ENCODE data around the gene NIPSNAP3A.

The NIPSNAP3A gene

GRCh38 chr9:104779334-104779733 is 31.9 kb downstream of the NIPSNAP3A start:
- CTCF ChIA-PET, result interaction anchor here (1.6 to 2.0 kb wide), 3 partner anchors 84 to 380 kb away, joined by 4 to 11 read pairs (median 5); no protein-coding TSS in a partner anchor
- Histone ChIP-seq H3K9me3 (ENCODE audit: control extremely low read depth in 1 of 5, control insufficient read depth in 4 of 5, insufficient read depth in 2 of 5, low read depth in 1 of 5, low read length in 4 of 5) (no peaks in the 10 kb centered on the region), H3K4me3 (ENCODE audit: control insufficient read depth in 1 of 7, extremely low read depth in 1 of 7, insufficient read depth in 4 of 7, low read depth in 2 of 7, low read length in 6 of 7) (no peak overlapping the region), H3K27ac (ENCODE audit: insufficient read depth in 1 of 2, low read depth in 1 of 2, low read length in 2 of 2, poor library complexity in 1 of 2, severe bottlenecking in 2 of 2) (no peak overlapping the region), H3K36me3 (ENCODE audit: control insufficient read depth in 4 of 4, insufficient read depth in 4 of 4, low read length in 3 of 4) (peaks cover 0 to 5% (median 3%) of the 10 kb centered on the region in 4 experiments), H3K4me1 (ENCODE audit: control extremely low read depth in 1 of 4, control insufficient read depth in 4 of 4, insufficient read depth in 4 of 4, low read length in 3 of 4) (peaks cover 6 to 31% (median 11%) of the 10 kb centered on the region in 4 experiments), H3K27me3 (replicated peaks in 2 of 5; ENCODE audit: control insufficient read depth in 4 of 5, insufficient read depth in 5 of 5, low read length in 4 of 5) (no peaks in the 10 kb centered on the region)
- POLR2A ChIA-PET, result no interaction called here
- WGBS (ENCODE audit: insufficient coverage), result no CpG with 5 or more reads among the region's 1 CpG
- DNase-seq, result no peak

GRCh38 chr9:104779946-104780535 is 32.6 kb downstream of the NIPSNAP3A start:
- Histone ChIP-seq H3K4me1 (ENCODE audit: control extremely low read depth in 1 of 4, control insufficient read depth in 4 of 4, insufficient read depth in 4 of 4, low read length in 3 of 4) (peaks cover 6 to 26% (median 11%) of the 10 kb centered on the region in 4 experiments), H3K27ac (ENCODE audit: insufficient read depth in 1 of 2, low read depth in 1 of 2, low read length in 2 of 2, poor library complexity in 1 of 2, severe bottlenecking in 2 of 2) (no peak overlapping the region), H3K27me3 (replicated peaks in 2 of 5; ENCODE audit: control insufficient read depth in 4 of 5, insufficient read depth in 5 of 5, low read length in 4 of 5) (no peaks in the 10 kb centered on the region), H3K4me3 (ENCODE audit: control insufficient read depth in 1 of 7, extremely low read depth in 1 of 7, insufficient read depth in 4 of 7, low read depth in 2 of 7, low read length in 6 of 7) (no peak overlapping the region), H3K9me3 (ENCODE audit: control extremely low read depth in 1 of 5, control insufficient read depth in 4 of 5, insufficient read depth in 2 of 5, low read depth in 1 of 5, low read length in 4 of 5) (no peaks in the 10 kb centered on the region), H3K36me3 (ENCODE audit: control insufficient read depth in 4 of 4, insufficient read depth in 4 of 4, low read length in 3 of 4) (peaks cover 0 to 5% (median 3%) of the 10 kb centered on the region in 4 experiments)
- ChIA-PET POLR2A (no interaction called here), CTCF (interaction anchor here (0.9 to 2.1 kb wide), 11 partner anchors 11 to 635 kb away, joined by 3 to 11 read pairs (median 3); partner anchors contain the start of gene SLC44A1)
- WGBS (ENCODE audit: insufficient coverage), result 74% methylated on average over 6 of the region's 9 CpGs
- peak in 2 of 3 donors; percentile 63 to 72 for DNase-seq

- WGBS (ENCODE audit: insufficient coverage), result no CpG with 5 or more reads among the region's 1 CpG
- CTCF ChIA-PET, result interaction anchor here (0.9 to 2.1 kb wide), 11 partner anchors 12 to 635 kb away, joined by 3 to 11 read pairs (median 3); partner anchors contain the start of gene SLC44A1
- no peak overlapping the region for H3K27ac ChIP-seq (ENCODE audit: insufficient read depth in 1 of 2, low read depth in 1 of 2, low read length in 2 of 2, poor library complexity in 1 of 2, severe bottlenecking in 2 of 2)
- H3K9me3 ChIP-seq (ENCODE audit: control extremely low read depth in 1 of 5, control insufficient read depth in 4 of 5, insufficient read depth in 2 of 5, low read depth in 1 of 5, low read length in 4 of 5), result no peaks in the 10 kb centered on the region
- H3K4me1 ChIP-seq (ENCODE audit: control extremely low read depth in 1 of 4, control insufficient read depth in 4 of 4, insufficient read depth in 4 of 4, low read length in 3 of 4), result peaks cover 6 to 17% (median 9%) of the 10 kb centered on the region in 4 experiments
- POLR2A ChIA-PET, result no interaction called here
- peaks cover 0 to 7% (median 4%) of the 10 kb centered on the region in 4 experiments for H3K36me3 ChIP-seq (ENCODE audit: control insufficient read depth in 4 of 4, insufficient read depth in 4 of 4, low read length in 3 of 4)
- H3K4me3 ChIP-seq (ENCODE audit: control insufficient read depth in 1 of 7, extremely low read depth in 1 of 7, insufficient read depth in 4 of 7, low read depth in 2 of 7, low read length in 6 of 7), result no peak overlapping the region
- H3K27me3 ChIP-seq (replicated peaks in 2 of 5; ENCODE audit: control insufficient read depth in 4 of 5, insufficient read depth in 5 of 5, low read length in 4 of 5), result no peaks in the 10 kb centered on the region
- peak; percentile 48 to 76 (median 74) for DNase-seq
Measured at GRCh38 chr9:104780796-104781395, 33.4 kb downstream of the NIPSNAP3A start.

GRCh38 chr9:104783588-104783987 is 36.1 kb downstream of the NIPSNAP3A start:
- no peaks in the 10 kb centered on the region for H3K27me3 ChIP-seq (replicated peaks in 2 of 5; ENCODE audit: control insufficient read depth in 4 of 5, insufficient read depth in 5 of 5, low read length in 4 of 5)
- H3K4me3 ChIP-seq (ENCODE audit: control insufficient read depth in 1 of 7, extremely low read depth in 1 of 7, insufficient read depth in 4 of 7, low read depth in 2 of 7, low read length in 6 of 7), result no peak overlapping the region
- H3K9me3 ChIP-seq (ENCODE audit: control extremely low read depth in 1 of 5, control insufficient read depth in 4 of 5, insufficient read depth in 2 of 5, low read depth in 1 of 5, low read length in 4 of 5), result no peaks in the 10 kb centered on the region
- H3K27ac ChIP-seq (ENCODE audit: insufficient read depth in 1 of 2, low read depth in 1 of 2, low read length in 2 of 2, poor library complexity in 1 of 2, severe bottlenecking in 2 of 2), result no peak overlapping the region
- H3K36me3 ChIP-seq (ENCODE audit: control insufficient read depth in 4 of 4, insufficient read depth in 4 of 4, low read length in 3 of 4), result peaks cover 3 to 15% (median 6%) of the 10 kb centered on the region in 4 experiments
- DNase-seq, result no peak
- 92% methylated on average over 2 of the region's 4 CpGs for WGBS (ENCODE audit: insufficient coverage)
- H3K4me1 ChIP-seq (ENCODE audit: control extremely low read depth in 1 of 4, control insufficient read depth in 4 of 4, insufficient read depth in 4 of 4, low read length in 3 of 4), result peaks cover 6 to 13% (median 9%) of the 10 kb centered on the region in 4 experiments
- CTCF ChIA-PET, result no interaction called here
- POLR2A ChIA-PET, result no interaction called here

GRCh38 chr9:104784098-104784497 is 36.6 kb downstream of the NIPSNAP3A start:
- WGBS (ENCODE audit: insufficient coverage), result 0% methylated on average over 1 of the region's 2 CpGs

GRCh38 chr9:104786293-104786692 is 38.8 kb downstream of the NIPSNAP3A start:
- Histone ChIP-seq H3K4me3 (ENCODE audit: control insufficient read depth in 1 of 7, extremely low read depth in 1 of 7, insufficient read depth in 4 of 7, low read depth in 2 of 7, low read length in 6 of 7) (no peak overlapping the region), H3K9me3 (ENCODE audit: control extremely low read depth in 1 of 5, control insufficient read depth in 4 of 5, insufficient read depth in 2 of 5, low read depth in 1 of 5, low read length in 4 of 5) (no peaks in the 10 kb centered on the region), H3K27ac (ENCODE audit: insufficient read depth in 1 of 2, low read depth in 1 of 2, low read length in 2 of 2, poor library complexity in 1 of 2, severe bottlenecking in 2 of 2) (no peak overlapping the region), H3K4me1 (ENCODE audit: control extremely low read depth in 1 of 4, control insufficient read depth in 4 of 4, insufficient read depth in 4 of 4, low read length in 3 of 4) (peaks cover 0 to 4% (median 2%) of the 10 kb centered on the region in 4 experiments), H3K27me3 (replicated peaks in 2 of 5; ENCODE audit: control insufficient read depth in 4 of 5, insufficient read depth in 5 of 5, low read length in 4 of 5) (no peaks in the 10 kb centered on the region), H3K36me3 (ENCODE audit: control insufficient read depth in 4 of 4, insufficient read depth in 4 of 4, low read length in 3 of 4) (peaks cover 3 to 25% (median 8%) of the 10 kb centered on the region in 4 experiments)
- ChIA-PET POLR2A (interaction anchor here (0.6 kb wide), 1 partner anchor 349 kb away, joined by 3 read pairs; no protein-coding TSS in a partner anchor), CTCF (interaction anchor here (0.7 kb wide), 1 partner anchor 12 kb away, joined by 3 read pairs; no protein-coding TSS in a partner anchor)
- no CpG with 5 or more reads among the region's 1 CpG for WGBS (ENCODE audit: insufficient coverage)
- no peak for DNase-seq

More at GRCh38 chr9:104784098-104784497, 36.6 kb downstream of the NIPSNAP3A start:
- Histone ChIP-seq H3K4me1 (ENCODE audit: control extremely low read depth in 1 of 4, control insufficient read depth in 4 of 4, insufficient read depth in 4 of 4, low read length in 3 of 4) (peaks cover 6 to 13% (median 9%) of the 10 kb centered on the region in 4 experiments), H3K36me3 (ENCODE audit: control insufficient read depth in 4 of 4, insufficient read depth in 4 of 4, low read length in 3 of 4) (peaks cover 3 to 20% (median 8%) of the 10 kb centered on the region in 4 experiments), H3K4me3 (ENCODE audit: control insufficient read depth in 1 of 7, extremely low read depth in 1 of 7, insufficient read depth in 4 of 7, low read depth in 2 of 7, low read length in 6 of 7) (no peak overlapping the region), H3K27me3 (replicated peaks in 2 of 5; ENCODE audit: control insufficient read depth in 4 of 5, insufficient read depth in 5 of 5, low read length in 4 of 5) (no peaks in the 10 kb centered on the region), H3K27ac (ENCODE audit: insufficient read depth in 1 of 2, low read depth in 1 of 2, low read length in 2 of 2, poor library complexity in 1 of 2, severe bottlenecking in 2 of 2) (no peak overlapping the region), H3K9me3 (ENCODE audit: control extremely low read depth in 1 of 5, control insufficient read depth in 4 of 5, insufficient read depth in 2 of 5, low read depth in 1 of 5, low read length in 4 of 5) (no peaks in the 10 kb centered on the region)
- peak in 2 of 3 donors; percentile 45 to 53 for DNase-seq
- CTCF ChIA-PET, result no interaction called here
- POLR2A ChIA-PET, result no interaction called here

Data from common myeloid progenitor, CD34-positive (primary cell).